AG09319 (cell line): ENCODE results near the gene CNTN1.

Experiments
- DNase-seq: peaks from one replicate; pipeline ENCODE4 v3.0.0-alpha.2; 2010; ENCODE audit warnings: low read depth; ENCODE audit errors: extremely low read depth
- CTCF ChIP-seq: IDR thresholded peaks from 2 replicates; pipeline ENCODE4 v1.5.1; 2011; ENCODE audit warnings: low read depth, mild to moderate bottlenecking, inconsistent platforms, low read length, moderate library complexity

Gene CNTN1

GRCh38 chr12:41055875-41056577 lies 363.8 kb downstream of the CNTN1 start:
- DNase-seq = peak; percentile 38
- no peak for TF ChIP-seq CTCF

- DNase-seq = no peak
- TF ChIP-seq CTCF = no peak
These were observed 366.0 kb downstream of the CNTN1 start for GRCh38 chr12:41058266-41058665.

GRCh38 chr12:41061192-41061591 lies 369.0 kb downstream of the CNTN1 start:
- DNase-seq = no peak

GRCh38 chr12:41064411-41064810 lies 372.2 kb downstream of the CNTN1 start:
- DNase-seq = no peak
- TF ChIP-seq CTCF = no peak

More at GRCh38 chr12:41061192-41061591, 369.0 kb downstream of the CNTN1 start:
- no peak for TF ChIP-seq CTCF

GRCh38 chr12:41067941-41068645 lies 375.9 kb downstream of the CNTN1 start:
- no peak for TF ChIP-seq CTCF
- DNase-seq = no peak

GRCh38 chr12:41073633-41074472 lies 381.6 kb downstream of the CNTN1 start:
- TF ChIP-seq CTCF = no peak
- no peak for DNase-seq

- TF ChIP-seq CTCF = no peak
- DNase-seq = no peak
These were observed 382.2 kb downstream of the CNTN1 start for GRCh38 chr12:41074473-41074769.
